ENCODE data around the gene REPIN1.

- TF ChIP-seq, protein P1, sequence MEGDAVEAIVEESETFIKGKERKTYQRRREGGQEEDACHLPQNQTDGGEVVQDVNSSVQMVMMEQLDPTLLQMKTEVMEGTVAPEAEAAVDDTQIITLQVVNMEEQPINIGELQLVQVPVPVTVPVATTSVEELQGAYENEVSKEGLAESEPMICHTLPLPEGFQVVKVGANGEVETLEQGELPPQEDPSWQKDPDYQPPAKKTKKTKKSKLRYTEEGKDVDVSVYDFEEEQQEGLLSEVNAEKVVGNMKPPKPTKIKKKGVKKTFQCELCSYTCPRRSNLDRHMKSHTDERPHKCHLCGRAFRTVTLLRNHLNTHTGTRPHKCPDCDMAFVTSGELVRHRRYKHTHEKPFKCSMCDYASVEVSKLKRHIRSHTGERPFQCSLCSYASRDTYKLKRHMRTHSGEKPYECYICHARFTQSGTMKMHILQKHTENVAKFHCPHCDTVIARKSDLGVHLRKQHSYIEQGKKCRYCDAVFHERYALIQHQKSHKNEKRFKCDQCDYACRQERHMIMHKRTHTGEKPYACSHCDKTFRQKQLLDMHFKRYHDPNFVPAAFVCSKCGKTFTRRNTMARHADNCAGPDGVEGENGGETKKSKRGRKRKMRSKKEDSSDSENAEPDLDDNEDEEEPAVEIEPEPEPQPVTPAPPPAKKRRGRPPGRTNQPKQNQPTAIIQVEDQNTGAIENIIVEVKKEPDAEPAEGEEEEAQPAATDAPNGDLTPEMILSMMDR (IDR thresholded peaks at IDR 0.05 in 2 of 3, conservative IDR thresholded peaks at IDR 0.05 in 1 of 3; ENCODE audit: borderline replicate concordance in 1 of 3, insufficient read depth in 1 of 3, low read depth in 2 of 3, low read length in 2 of 3): no peak
- TF ChIP-seq POLR2AphosphoS5 (IDR thresholded peaks at IDR 0.05; ENCODE audit: low read depth, low read length): no peak
- TF ChIP-seq ZNF274 (IDR thresholded peaks at IDR 0.05; ENCODE audit: low read depth, low read length): no peak
- no peak for TF ChIP-seq EZH2phosphoT487 (IDR thresholded peaks at IDR 0.05; ENCODE audit: borderline replicate concordance)
- TF ChIP-seq SIN3A (IDR thresholded peaks at IDR 0.05; ENCODE audit: low read depth): no peak
- TF ChIP-seq, protein P2, sequence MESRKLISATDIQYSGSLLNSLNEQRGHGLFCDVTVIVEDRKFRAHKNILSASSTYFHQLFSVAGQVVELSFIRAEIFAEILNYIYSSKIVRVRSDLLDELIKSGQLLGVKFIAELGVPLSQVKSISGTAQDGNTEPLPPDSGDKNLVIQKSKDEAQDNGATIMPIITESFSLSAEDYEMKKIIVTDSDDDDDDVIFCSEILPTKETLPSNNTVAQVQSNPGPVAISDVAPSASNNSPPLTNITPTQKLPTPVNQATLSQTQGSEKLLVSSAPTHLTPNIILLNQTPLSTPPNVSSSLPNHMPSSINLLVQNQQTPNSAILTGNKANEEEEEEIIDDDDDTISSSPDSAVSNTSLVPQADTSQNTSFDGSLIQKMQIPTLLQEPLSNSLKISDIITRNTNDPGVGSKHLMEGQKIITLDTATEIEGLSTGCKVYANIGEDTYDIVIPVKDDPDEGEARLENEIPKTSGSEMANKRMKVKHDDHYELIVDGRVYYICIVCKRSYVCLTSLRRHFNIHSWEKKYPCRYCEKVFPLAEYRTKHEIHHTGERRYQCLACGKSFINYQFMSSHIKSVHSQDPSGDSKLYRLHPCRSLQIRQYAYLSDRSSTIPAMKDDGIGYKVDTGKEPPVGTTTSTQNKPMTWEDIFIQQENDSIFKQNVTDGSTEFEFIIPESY (IDR thresholded peaks at IDR 0.05; ENCODE audit: extremely low read depth, insufficient replicate concordance, low read length): no peak
- no peak for TF ChIP-seq POLR2A (IDR thresholded peaks at IDR 0.05; ENCODE audit: borderline replicate concordance, extremely low read depth, insufficient read depth, insufficient read length)
- TF ChIP-seq SRF (IDR thresholded peaks at IDR 0.05; ENCODE audit: low read depth): no peak
These were observed 32.3 kb downstream of the REPIN1 start for GRCh38 chr7:150400788-150401423.
